Activated CD4-positive, CD25-positive, alpha-beta regulatory T cell treated with anti-CD3 and anti-CD28 coated beads, Interleukin-2, amount 50 U/mL, for 16 hours (primary cell): ENCODE data around the gene RBP5.

Experiments
- DNase-seq: peaks from one replicate; pipeline ENCODE4 v3.0.0-alpha.2; 2020; ENCODE audit warnings: low read depth, low spot score

The RBP5 gene

GRCh38 chr12:7075939-7076338, 52.8 kb downstream of the RBP5 start:
- no peak for DNase-seq

- DNase-seq = no peak
Measured at GRCh38 chr12:7075518-7075917, 53.2 kb downstream of the RBP5 start.

- no peak for DNase-seq
Measured at GRCh38 chr12:7073946-7074345, 54.7 kb downstream of the RBP5 start.
